SHP77 treated with DMSO at 0.1 percent for 48 hours (cell line): ENCODE data around the gene SVIL.

Experiments used
- DNase-seq: peaks from one replicate; lab custom pipeline; 2025; lab: John Stamatoyannopoulos, UW

SVIL gene

DNA sequence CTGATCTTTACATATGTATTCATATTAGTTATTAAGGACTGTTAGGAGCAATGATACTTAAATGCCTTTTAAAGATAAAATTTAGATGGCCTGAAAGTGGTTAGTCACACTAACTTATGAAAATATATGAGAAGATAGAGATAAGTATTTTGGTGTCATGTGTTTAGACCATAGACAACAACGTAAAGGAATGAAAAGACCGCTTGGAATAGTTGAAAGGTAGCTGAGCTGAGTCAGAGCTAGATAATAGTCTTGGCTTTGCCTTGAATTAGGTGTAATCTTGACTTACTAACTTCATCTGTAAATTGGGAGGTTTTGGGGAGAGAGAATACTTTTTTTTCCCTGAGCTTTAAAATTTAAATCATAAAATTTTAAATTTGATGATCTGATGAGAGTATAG, 218.9 kb downstream of the SVIL start:
- no peak for DNase-seq

GRCh38 chr10:29414501-29414900, 220.3 kb downstream of the SVIL start:
- no peak for DNase-seq

DNA sequence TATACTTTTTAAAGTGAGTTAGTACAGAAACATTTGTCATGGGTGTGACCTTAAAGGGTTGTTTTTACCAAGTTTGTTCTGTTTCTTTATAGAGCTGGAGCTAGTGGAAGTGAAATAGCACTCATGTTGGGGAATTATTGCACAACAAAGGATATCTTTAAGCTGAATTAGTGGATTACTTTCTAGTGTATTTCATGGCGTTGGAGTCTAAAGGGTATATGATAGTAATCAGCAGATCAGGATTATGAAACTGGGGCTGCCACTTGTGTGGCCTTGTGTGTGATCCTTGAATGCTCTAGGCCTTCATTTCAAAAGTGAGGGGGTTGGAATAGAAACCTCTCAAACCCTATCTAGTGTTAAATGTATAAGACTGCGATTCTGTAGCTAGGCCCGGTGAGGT, 222.3 kb downstream of the SVIL start:
- DNase-seq: no peak

DNA sequence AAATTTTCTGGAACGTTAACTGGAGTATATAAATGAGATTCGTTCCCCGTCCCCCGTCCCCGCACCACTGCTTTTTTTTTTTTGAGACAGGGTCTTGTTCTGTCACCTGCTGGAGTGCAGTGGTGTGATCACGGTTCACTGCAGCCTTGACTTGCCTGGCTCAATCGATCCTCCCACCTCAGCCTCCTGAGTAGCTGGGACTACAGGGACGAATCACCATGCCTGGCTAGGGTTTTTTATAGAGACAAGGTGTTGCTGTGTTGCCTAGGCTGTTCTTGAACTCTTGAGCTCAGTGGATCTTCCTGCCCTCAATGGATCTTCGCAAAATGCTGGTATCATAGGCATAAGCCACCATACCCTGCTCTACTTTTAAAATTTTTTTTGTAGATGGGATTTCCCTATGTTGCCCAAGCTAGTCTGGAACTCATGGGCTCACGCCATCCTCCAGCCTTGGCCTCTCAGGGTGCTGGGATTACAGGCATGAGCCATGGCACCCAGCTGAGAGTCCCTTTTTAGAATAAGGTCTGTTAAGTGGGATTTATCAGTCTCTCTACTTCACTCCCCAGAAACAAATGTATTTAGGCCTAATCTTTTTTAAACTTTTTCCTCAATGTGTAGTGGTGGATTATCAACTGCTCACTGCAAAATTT, 223.0 kb downstream of the SVIL start:
- no peak for DNase-seq

GRCh38 chr10:29409241-29410054, 225.3 kb downstream of the SVIL start:
- DNase-seq: peak; percentile 36

DNA sequence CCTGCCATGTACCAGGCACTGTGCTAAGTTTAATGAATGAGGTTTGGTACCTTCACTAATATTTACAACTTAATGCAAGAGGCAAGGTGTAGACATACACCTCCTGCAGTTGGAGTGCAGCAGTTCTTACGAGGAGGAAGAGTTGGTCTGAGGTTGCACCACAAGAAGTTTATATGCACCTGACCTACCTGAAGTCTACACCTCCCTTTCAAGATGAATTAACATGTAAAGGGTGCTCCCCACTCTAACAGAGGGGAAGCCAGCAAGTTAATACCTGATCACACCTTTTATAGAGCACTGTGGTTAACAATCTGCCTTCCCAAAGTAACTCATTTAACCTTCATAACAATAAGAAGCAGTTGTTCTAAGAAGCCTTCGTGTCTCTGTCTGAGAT, 225.9 kb downstream of the SVIL start:
- DNase-seq: no peak
